ENCODE data around the gene HSD17B13.
A peak's percentile ranks its signal among the peaks of the same experiment; 100 is the strongest.

Gene HSD17B13

DNA sequence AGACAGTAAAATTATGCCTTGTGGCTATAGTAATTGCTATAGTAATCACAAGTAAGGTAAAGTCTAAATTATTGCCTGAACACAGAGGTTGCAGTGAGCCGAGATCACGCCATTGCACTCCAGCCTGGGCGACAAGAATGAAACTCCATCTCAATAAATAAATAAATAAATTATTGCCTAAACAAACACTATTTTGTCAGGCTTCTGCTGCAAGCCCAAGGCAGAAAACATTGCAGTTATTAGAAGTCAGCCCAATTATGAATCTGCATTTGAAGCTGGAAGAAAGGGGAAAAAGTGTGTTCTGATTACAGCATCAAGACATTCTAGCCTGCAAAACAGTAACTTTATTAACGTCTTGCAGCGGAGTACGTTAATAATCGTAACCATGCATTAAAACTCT is 17.1 kb downstream of the HSD17B13 start:
- Histone ChIP-seq H3K27me3 (ENCODE audit: control insufficient read depth in 3 of 3, insufficient read depth in 3 of 3, low read depth in 1 of 3, low read length in 3 of 3) (no peaks in the 10 kb centered on the region), H3K23ac (ENCODE audit: low read depth, low read length, poor library complexity) (no peak overlapping the region), H2BK12ac (ENCODE audit: low read length) (no peak overlapping the region), H3K27ac (replicated peaks; ENCODE audit: low read length) (no peak overlapping the region), H3K18ac (ENCODE audit: low read length) (no peak overlapping the region), H3K14ac (ENCODE audit: low read length) (no peak overlapping the region), H2AK5ac (ENCODE audit: low read depth, low read length) (no peak overlapping the region), H2BK120ac (ENCODE audit: low read depth, low read length) (no peak overlapping the region), H4K8ac (ENCODE audit: low read depth, low read length) (no peak overlapping the region), H2AFZ (ENCODE audit: low read length) (no peak overlapping the region), H3K4ac (ENCODE audit: low read length) (no peak overlapping the region), H3K4me2 (ENCODE audit: insufficient read depth, low read length, poor library complexity, severe bottlenecking) (no peak overlapping the region), H3K4me3 (ENCODE audit: low read length in 2 of 2) (no peak overlapping the region), H3K36me3 (replicated peaks in 1 of 2; ENCODE audit: control insufficient read depth in 2 of 2, insufficient read depth in 2 of 2, low read length in 2 of 2) (no peaks in the 10 kb centered on the region), H2BK15ac (ENCODE audit: low read length) (no peak overlapping the region), H2BK5ac (ENCODE audit: low read length) (no peak overlapping the region), H3K4me1 (ENCODE audit: control insufficient read depth in 2 of 2, insufficient read depth in 1 of 2, low read depth in 1 of 2, low read length in 2 of 2) (peaks cover 0 to 2% of the 10 kb centered on the region in 2 donors), H3K9ac (ENCODE audit: low read depth, low read length, poor library complexity) (no peak overlapping the region), H3K9me3 (replicated peaks in 1 of 2; ENCODE audit: control insufficient read depth in 2 of 2, insufficient read depth in 1 of 2, low read depth in 1 of 2, low read length in 2 of 2) (no peaks in the 10 kb centered on the region), H4K91ac (ENCODE audit: low read depth, low read length, poor library complexity) (no peak overlapping the region), H3K79me1 (ENCODE audit: low read depth, low read length) (no peaks in the 10 kb centered on the region)
- no CpG with 5 or more reads among the region's 7 CpGs for WGBS, 2 donors (ENCODE audit: extremely low coverage in 2 of 2, insufficient read length in 2 of 2, insufficient replicate concordance in 1 of 2)
- no peak for DNase-seq (ENCODE audit: low spot score)

GRCh38 chr4:87304745-87305432 is 17.8 kb downstream of the HSD17B13 start:
- Histone ChIP-seq H3K4me3 (ENCODE audit: low read length in 2 of 2) (no peak overlapping the region), H3K4ac (ENCODE audit: low read length) (no peak overlapping the region), H3K9me3 (replicated peaks in 1 of 2; ENCODE audit: control insufficient read depth in 2 of 2, insufficient read depth in 1 of 2, low read depth in 1 of 2, low read length in 2 of 2) (no peaks in the 10 kb centered on the region), H2BK15ac (ENCODE audit: low read length) (no peak overlapping the region), H3K79me1 (ENCODE audit: low read depth, low read length) (no peaks in the 10 kb centered on the region), H3K4me2 (ENCODE audit: insufficient read depth, low read length, poor library complexity, severe bottlenecking) (no peak overlapping the region), H3K18ac (ENCODE audit: low read length) (no peak overlapping the region), H3K4me1 (ENCODE audit: control insufficient read depth in 2 of 2, insufficient read depth in 1 of 2, low read depth in 1 of 2, low read length in 2 of 2) (peaks cover 0 to 2% of the 10 kb centered on the region in 2 donors), H2BK120ac (ENCODE audit: low read depth, low read length) (no peak overlapping the region), H2BK12ac (ENCODE audit: low read length) (no peak overlapping the region), H3K27ac (replicated peaks; ENCODE audit: low read length) (no peak overlapping the region), H2AK5ac (ENCODE audit: low read depth, low read length) (no peak overlapping the region), H2AFZ (ENCODE audit: low read length) (peak overlapping the region; percentile 13), H2BK5ac (ENCODE audit: low read length) (no peak overlapping the region), H3K27me3 (ENCODE audit: control insufficient read depth in 3 of 3, insufficient read depth in 3 of 3, low read depth in 1 of 3, low read length in 3 of 3) (no peaks in the 10 kb centered on the region), H3K14ac (ENCODE audit: low read length) (no peak overlapping the region), H4K8ac (ENCODE audit: low read depth, low read length) (no peak overlapping the region), H3K9ac (ENCODE audit: low read depth, low read length, poor library complexity) (no peak overlapping the region), H3K23ac (ENCODE audit: low read depth, low read length, poor library complexity) (no peak overlapping the region), H3K36me3 (replicated peaks in 1 of 2; ENCODE audit: control insufficient read depth in 2 of 2, insufficient read depth in 2 of 2, low read length in 2 of 2) (no peaks in the 10 kb centered on the region), H4K91ac (ENCODE audit: low read depth, low read length, poor library complexity) (no peak overlapping the region)
- WGBS, 2 donors (ENCODE audit: extremely low coverage in 2 of 2, insufficient read length in 2 of 2, insufficient replicate concordance in 1 of 2): no CpG with 5 or more reads among the region's 10 CpGs
- DNase-seq (ENCODE audit: low spot score): no peak

DNA sequence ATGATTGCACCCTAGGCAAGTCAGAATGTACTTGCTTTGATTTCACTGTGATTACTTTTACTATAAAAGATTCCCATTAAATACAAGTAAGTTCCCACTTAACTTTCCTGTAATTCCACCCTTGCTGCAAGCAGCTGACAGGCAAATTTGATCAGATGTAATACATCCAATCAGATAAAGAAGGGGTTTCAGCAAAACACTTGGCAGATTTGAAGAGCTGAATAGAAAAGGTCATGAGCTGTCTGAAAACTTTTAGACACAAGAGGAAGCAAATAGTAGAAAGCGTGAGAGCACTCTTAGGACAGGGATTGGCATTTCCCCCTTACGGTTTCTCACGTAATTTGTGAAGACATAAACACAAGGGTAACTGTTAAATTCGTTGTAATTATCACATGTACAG is 22.8 kb downstream of the HSD17B13 start:
- no peak overlapping the region for H2BK15ac ChIP-seq (ENCODE audit: low read length)
- no peak overlapping the region for H3K4ac ChIP-seq (ENCODE audit: low read length)
- no peak overlapping the region for H3K14ac ChIP-seq (ENCODE audit: low read length)
- no peak overlapping the region for H3K27ac ChIP-seq (replicated peaks; ENCODE audit: low read length)
- H3K79me1 ChIP-seq (ENCODE audit: low read depth, low read length): no peaks in the 10 kb centered on the region
- H3K4me3 ChIP-seq (ENCODE audit: low read length in 2 of 2): no peak overlapping the region
- H4K8ac ChIP-seq (ENCODE audit: low read depth, low read length): no peak overlapping the region
- no peak for DNase-seq (ENCODE audit: low spot score)
- H3K9ac ChIP-seq (ENCODE audit: low read depth, low read length, poor library complexity): no peak overlapping the region
- no peak overlapping the region for H2BK120ac ChIP-seq (ENCODE audit: low read depth, low read length)
- H2BK5ac ChIP-seq (ENCODE audit: low read length): no peak overlapping the region
- H2AK5ac ChIP-seq (ENCODE audit: low read depth, low read length): no peak overlapping the region
- peak overlapping the region; percentile 14 for H2AFZ ChIP-seq (ENCODE audit: low read length)
- no peaks in the 10 kb centered on the region for H3K9me3 ChIP-seq (replicated peaks in 1 of 2; ENCODE audit: control insufficient read depth in 2 of 2, insufficient read depth in 1 of 2, low read depth in 1 of 2, low read length in 2 of 2)
- H3K36me3 ChIP-seq (replicated peaks in 1 of 2; ENCODE audit: control insufficient read depth in 2 of 2, insufficient read depth in 2 of 2, low read length in 2 of 2): no peaks in the 10 kb centered on the region
- no peaks in the 10 kb centered on the region for H3K4me1 ChIP-seq (ENCODE audit: control insufficient read depth in 2 of 2, insufficient read depth in 1 of 2, low read depth in 1 of 2, low read length in 2 of 2)
- H3K27me3 ChIP-seq (ENCODE audit: control insufficient read depth in 3 of 3, insufficient read depth in 3 of 3, low read depth in 1 of 3, low read length in 3 of 3): no peaks in the 10 kb centered on the region
- WGBS, 2 donors (ENCODE audit: extremely low coverage in 2 of 2, insufficient read length in 2 of 2, insufficient replicate concordance in 1 of 2): no CpG with 5 or more reads among the region's 4 CpGs
- no peak overlapping the region for H2BK12ac ChIP-seq (ENCODE audit: low read length)
- no peak overlapping the region for H3K4me2 ChIP-seq (ENCODE audit: insufficient read depth, low read length, poor library complexity, severe bottlenecking)
- no peak overlapping the region for H4K91ac ChIP-seq (ENCODE audit: low read depth, low read length, poor library complexity)
- H3K23ac ChIP-seq (ENCODE audit: low read depth, low read length, poor library complexity): no peak overlapping the region
- H3K18ac ChIP-seq (ENCODE audit: low read length): no peak overlapping the region

GRCh38 chr4:87298362-87298761 is 24.3 kb downstream of the HSD17B13 start:
- no peak overlapping the region for H2AK5ac ChIP-seq (ENCODE audit: low read depth, low read length)
- no peaks in the 10 kb centered on the region for H3K36me3 ChIP-seq (replicated peaks in 1 of 2; ENCODE audit: control insufficient read depth in 2 of 2, insufficient read depth in 2 of 2, low read length in 2 of 2)
- no peak overlapping the region for H3K18ac ChIP-seq (ENCODE audit: low read length)
- H3K9ac ChIP-seq (ENCODE audit: low read depth, low read length, poor library complexity): no peak overlapping the region
- no peaks in the 10 kb centered on the region for H3K4me1 ChIP-seq (ENCODE audit: control insufficient read depth in 2 of 2, insufficient read depth in 1 of 2, low read depth in 1 of 2, low read length in 2 of 2)
- H2BK120ac ChIP-seq (ENCODE audit: low read depth, low read length): no peak overlapping the region
- H3K23ac ChIP-seq (ENCODE audit: low read depth, low read length, poor library complexity): no peak overlapping the region
- no CpG with 5 or more reads among the region's 2 CpGs for WGBS, 2 donors (ENCODE audit: extremely low coverage in 2 of 2, insufficient read length in 2 of 2, insufficient replicate concordance in 1 of 2)
- no peak overlapping the region for H2BK5ac ChIP-seq (ENCODE audit: low read length)
- DNase-seq (ENCODE audit: low spot score): no peak
- H3K4me2 ChIP-seq (ENCODE audit: insufficient read depth, low read length, poor library complexity, severe bottlenecking): no peak overlapping the region
- H3K27ac ChIP-seq (replicated peaks; ENCODE audit: low read length): no peak overlapping the region
- H3K9me3 ChIP-seq (replicated peaks in 1 of 2; ENCODE audit: control insufficient read depth in 2 of 2, insufficient read depth in 1 of 2, low read depth in 1 of 2, low read length in 2 of 2): no peaks in the 10 kb centered on the region
- no peak overlapping the region for H2AFZ ChIP-seq (ENCODE audit: low read length)
- no peak overlapping the region for H4K91ac ChIP-seq (ENCODE audit: low read depth, low read length, poor library complexity)
- no peak overlapping the region for H2BK12ac ChIP-seq (ENCODE audit: low read length)
- no peaks in the 10 kb centered on the region for H3K79me1 ChIP-seq (ENCODE audit: low read depth, low read length)
- no peak overlapping the region for H3K14ac ChIP-seq (ENCODE audit: low read length)
- H3K4me3 ChIP-seq (ENCODE audit: low read length in 2 of 2): no peak overlapping the region
- no peak overlapping the region for H3K4ac ChIP-seq (ENCODE audit: low read length)
- H3K27me3 ChIP-seq (ENCODE audit: control insufficient read depth in 3 of 3, insufficient read depth in 3 of 3, low read depth in 1 of 3, low read length in 3 of 3): no peaks in the 10 kb centered on the region
- H4K8ac ChIP-seq (ENCODE audit: low read depth, low read length): no peak overlapping the region
- H2BK15ac ChIP-seq (ENCODE audit: low read length): no peak overlapping the region

Measured in neuronal stem cell (in vitro differentiated cells).